Subcutaneous adipose tissue (tissue), 4 donors: ENCODE results near the gene SYNE3. TPM values are rescaled to one million over a fixed set of nuclear protein-coding genes. Genes with fewer than 3 reads are reported as not detected.

Experiments
- total RNA-seq, 4 donors: library from RNA; depleted of rRNA; stranded (reverse); fragments of >200 nt; gene quantifications; one replicate each; pipeline ENCODE4 v1.1.0, GENCODE V29; 2016
- TF ChIP-seq, protein P1 (sequence below): fragments of 450-650 bp; IDR thresholded peaks from one replicate; pipeline ENCODE4 v1.5.1; 2016; ENCODE audit warnings: low read depth, mild to moderate bottlenecking, control low read depth, antibody characterized with exemption, moderate library complexity

Gene SYNE3
- total RNA-seq, 4 donors from 2014 or later, result 82.8 to 196 (median 136) TPM

DNA sequence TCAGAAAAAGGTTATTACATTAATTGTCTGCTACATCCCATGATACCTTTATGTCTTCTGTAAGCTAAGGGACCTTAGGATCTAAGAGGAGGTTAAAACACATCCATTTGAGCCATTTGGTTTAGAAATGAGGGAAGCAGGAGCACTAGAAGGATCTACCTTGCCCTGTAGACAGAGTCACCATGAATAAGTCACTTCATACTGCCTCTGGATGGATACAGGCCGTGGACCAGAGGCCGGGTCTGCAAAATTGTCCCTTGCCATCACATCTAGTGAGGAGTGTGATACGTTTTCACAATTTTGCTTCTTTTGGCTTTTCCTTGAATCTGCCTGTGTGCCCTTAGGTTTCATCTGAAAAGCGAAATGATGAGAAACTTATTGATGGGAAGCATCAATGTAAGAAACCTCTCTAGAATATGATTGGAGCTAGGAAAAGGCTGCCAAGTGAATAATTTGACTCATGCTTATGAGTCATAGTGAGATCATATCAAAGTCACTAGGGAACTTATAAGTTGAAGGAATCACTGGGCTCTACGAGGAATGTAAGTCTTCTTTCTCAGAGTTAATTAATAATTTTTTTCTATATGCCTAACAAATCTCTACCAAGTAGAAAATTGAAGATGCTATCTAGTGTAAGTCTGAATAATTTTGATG is 29.2 kb upstream of the SYNE3 start:
- TF ChIP-seq, protein P1, sequence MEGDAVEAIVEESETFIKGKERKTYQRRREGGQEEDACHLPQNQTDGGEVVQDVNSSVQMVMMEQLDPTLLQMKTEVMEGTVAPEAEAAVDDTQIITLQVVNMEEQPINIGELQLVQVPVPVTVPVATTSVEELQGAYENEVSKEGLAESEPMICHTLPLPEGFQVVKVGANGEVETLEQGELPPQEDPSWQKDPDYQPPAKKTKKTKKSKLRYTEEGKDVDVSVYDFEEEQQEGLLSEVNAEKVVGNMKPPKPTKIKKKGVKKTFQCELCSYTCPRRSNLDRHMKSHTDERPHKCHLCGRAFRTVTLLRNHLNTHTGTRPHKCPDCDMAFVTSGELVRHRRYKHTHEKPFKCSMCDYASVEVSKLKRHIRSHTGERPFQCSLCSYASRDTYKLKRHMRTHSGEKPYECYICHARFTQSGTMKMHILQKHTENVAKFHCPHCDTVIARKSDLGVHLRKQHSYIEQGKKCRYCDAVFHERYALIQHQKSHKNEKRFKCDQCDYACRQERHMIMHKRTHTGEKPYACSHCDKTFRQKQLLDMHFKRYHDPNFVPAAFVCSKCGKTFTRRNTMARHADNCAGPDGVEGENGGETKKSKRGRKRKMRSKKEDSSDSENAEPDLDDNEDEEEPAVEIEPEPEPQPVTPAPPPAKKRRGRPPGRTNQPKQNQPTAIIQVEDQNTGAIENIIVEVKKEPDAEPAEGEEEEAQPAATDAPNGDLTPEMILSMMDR, result no peak

DNA sequence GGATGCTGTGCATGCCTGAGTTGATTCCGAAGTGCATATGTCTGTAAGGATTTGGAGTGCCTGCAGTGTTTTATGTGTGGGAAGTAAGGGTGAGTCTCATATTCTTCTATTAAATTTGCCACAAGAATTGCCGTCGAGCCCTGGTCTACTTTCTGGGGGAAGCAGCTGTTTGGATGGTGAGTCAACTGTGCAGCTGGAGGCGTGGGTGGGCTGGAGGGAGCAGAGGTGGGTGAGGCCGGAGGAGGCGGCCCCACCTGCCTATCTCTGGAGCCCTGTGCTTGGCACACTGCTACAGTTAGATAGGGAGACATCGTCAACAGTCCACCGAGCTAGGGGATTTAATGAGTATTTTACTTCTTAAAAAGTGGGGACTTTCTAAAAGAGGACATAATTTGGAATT is 28.1 kb upstream of the SYNE3 start:
- TF ChIP-seq, protein P1, result no peak

DNA sequence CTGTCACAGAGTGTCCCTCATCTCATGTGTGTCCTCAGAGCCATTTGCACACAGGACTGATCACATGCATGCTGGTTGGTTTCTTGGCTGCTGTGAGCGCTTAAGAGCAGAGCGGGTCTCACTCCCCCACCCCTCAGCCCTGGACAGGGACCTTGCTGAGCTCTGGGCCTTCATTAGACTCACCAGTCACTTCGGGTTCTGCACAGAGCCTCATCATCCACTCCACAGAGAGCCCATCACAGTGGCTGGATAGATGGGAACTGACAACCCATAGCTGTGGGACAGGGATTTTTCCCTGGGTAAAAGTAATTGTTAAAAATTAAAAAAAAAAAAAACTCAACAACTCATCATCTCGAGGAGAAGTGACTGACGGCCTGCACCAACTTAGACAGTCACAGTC is 26.6 kb upstream of the SYNE3 start:
- TF ChIP-seq, protein P1, result no peak

DNA sequence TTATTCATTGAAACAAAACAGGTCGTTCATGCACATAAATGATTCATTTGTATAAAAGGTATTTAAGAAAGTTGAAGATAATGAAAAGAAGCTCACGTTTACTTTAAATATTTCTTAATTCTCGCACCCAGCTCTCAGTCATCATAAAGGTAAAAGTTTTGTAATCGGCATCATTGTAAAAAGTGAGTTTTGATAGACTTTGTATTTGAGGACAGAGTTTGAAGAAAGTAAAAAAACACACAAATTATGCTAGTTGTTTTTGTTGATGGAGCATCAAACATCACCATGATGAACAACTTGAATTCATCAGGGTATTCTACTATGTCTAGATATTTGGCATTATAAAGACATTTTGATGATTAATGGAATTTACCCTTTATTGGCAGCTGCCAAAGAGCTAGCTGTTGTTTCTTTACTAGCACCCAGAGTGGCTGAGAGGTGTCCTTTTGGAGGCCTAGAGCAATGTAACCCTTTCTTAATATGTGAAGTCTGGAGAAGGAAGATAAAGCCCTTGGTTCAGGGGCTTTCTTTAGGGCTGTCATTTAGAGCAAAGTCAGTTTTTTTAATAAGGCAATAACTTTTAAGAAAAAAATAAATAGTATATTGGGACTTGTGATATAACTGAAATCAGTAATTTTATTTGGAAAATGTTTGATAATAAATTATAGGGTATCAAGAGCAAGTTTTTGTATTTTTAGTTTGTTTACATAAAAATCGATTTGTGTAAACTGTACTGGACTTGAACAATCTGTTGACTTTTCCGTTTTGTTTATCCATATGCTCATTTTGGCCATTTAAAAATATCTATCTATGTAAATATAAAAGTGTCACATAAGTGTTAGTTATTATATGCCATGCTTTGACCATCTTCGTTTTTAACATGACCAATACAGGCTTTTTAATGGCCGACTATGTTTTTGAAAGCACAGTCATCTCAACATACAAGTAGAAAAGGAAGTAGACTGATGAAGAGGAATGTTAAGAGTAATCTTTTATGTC is 25.8 kb upstream of the SYNE3 start:
- TF ChIP-seq, protein P1, result no peak

DNA sequence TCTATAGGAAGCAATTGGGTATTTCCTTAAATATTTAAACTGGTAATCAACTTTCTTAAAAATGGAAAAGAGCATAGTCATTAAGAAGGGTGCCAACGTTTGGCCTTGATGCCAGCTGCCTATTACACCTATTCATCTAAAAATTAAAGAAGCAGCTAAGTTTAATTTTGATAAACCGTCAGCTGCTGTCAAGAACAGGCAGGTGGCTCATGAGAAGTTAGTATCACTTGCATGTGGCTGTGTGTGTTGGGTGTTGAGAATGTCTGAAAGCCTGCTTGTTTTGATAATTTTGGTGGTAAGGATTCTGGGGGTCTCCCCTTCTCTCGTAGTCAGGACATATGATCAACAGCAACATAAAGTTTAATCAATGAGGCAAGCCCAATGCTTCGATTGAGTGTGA is 24.9 kb upstream of the SYNE3 start:
- TF ChIP-seq, protein P1, result no peak

DNA sequence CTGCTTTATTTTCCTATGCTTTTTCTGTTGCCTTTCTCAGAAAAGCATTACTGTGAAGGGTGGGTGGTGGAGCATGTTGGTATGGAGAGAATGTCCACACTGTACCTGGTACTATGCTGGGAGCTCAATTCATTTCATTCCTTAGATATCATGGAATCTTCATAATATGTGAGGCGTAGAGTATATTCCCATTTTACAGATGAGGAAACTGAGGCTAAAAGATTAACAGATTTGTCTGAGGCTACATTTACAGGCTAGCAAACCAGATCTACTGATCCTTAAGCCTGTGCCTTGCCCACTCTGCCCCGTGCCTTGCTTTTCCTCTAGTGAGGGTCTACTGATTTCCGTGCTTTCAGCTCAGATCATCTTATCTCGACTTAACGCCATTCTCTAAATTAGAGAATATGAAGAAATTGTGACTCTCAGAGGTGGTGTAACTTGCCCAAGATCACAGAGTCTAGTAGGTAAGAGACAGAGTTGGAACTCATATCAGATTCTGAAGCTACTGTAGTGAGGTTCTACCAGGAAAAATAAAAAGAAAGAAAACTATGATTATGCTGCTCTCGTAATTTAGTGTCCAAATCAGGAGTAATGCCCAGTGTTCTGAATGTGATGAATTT is 23.9 kb upstream of the SYNE3 start:
- TF ChIP-seq, protein P1, result no peak
